GM13977 (cell line): ENCODE results near the gene CEP162.
"Not testable (repeated sequence)": the region's sequence is repeated elsewhere in the genome, so short reads cannot be mapped to it uniquely, and the experiment has no call there.

Source experiments
- DNase-seq: peaks from one replicate; pipeline ENCODE4 v3.0.0; 2012; ENCODE audit warnings: low spot score
- CTCF ChIP-seq: IDR thresholded peaks from 2 replicates; pipeline ENCODE4 v1.5.1; 2012; ENCODE audit warnings: mild to moderate bottlenecking, control low read depth; ENCODE audit not compliant: insufficient read depth; ENCODE audit errors: extremely low read depth, missing control alignments
- in situ Hi-C: fragments of 300-500 bp; cut with MboI; formaldehyde crosslinking; loops from one replicate; pipeline ENCODE4 v1.12.0; 2022; ENCODE audit warnings: low sequenced_read_pairs, low pct_unique_long_range_greater_than_20kb, mixed read lengths, inconsistent platforms; ENCODE audit not compliant: unreplicated experiment

Gene CEP162

DNA sequence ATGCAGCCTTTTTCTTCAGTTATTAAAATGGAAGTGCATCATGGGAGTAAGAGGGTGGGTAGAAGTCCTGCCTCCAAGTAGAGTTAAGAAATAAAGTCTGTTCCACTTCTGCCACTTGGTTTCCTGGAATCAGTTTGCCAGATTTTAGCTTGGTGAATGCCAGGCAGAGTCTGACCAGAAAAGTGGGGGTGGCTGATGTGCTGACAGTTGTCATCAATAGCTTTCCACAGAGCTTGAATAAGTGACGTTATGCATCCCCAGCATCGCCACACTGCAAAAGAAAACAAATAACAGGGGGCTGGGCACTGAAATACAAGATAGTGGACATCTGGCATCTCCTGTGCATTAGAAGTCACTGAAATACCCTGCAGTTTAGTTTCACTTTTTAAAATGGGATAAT lies 30.8 kb upstream of the CEP162 start:
- DNase-seq, result no peak
- in situ Hi-C loops, result loop anchor here (25.0 kb wide), 1 partner anchor 154 kb away; no protein-coding TSS in a partner anchor
- TF ChIP-seq CTCF, result no peak

GRCh38 chr6:84255641-84256040 lies 28.2 kb upstream of the CEP162 start:
- DNase-seq, result no peak
- in situ Hi-C loops, result loop anchor here (25.0 kb wide), 1 partner anchor 157 kb away; no protein-coding TSS in a partner anchor
- no peak for TF ChIP-seq CTCF

DNA sequence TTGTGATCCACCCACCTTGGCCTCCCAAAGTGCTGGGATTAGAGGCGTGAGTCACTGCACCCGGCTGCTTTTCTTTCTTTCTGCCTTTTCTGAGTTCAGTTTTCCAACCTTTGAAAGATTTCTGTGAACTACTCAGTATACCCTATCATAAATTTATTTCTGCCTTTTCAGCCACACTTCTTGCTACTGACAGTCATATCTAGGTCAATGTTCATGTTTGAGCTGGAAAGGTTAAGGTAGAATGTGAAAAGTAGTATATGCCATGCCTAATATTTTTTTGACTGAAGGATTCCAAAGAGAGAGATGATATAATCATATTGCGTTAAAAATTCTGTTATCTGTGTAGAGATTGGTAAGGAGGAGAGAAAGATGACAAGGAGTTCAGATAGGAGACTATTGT lies 25.9 kb upstream of the CEP162 start:
- DNase-seq, result no peak
- in situ Hi-C loops, result loop anchor here (25.0 kb wide), 1 partner anchor 159 kb away; no protein-coding TSS in a partner anchor
- TF ChIP-seq CTCF, result no peak

GRCh38 chr6:84251891-84252539 lies 24.6 kb upstream of the CEP162 start:
- DNase-seq, result no peak
- in situ Hi-C loops, result loop anchor here (25.0 kb wide), 1 partner anchor 160 kb away; no protein-coding TSS in a partner anchor
- TF ChIP-seq CTCF, result no peak

- in situ Hi-C loops, result loop anchor here (25.0 kb wide), 1 partner anchor 163 kb away; no protein-coding TSS in a partner anchor
- TF ChIP-seq CTCF, result no peak
- DNase-seq, result no peak
Observed at GRCh38 chr6:84249724-84250123, 22.3 kb upstream of the CEP162 start.

- in situ Hi-C loops, DNase-seq: not testable (repeated sequence)
Observed at GRCh38 chr6:84244416-84245081, 17.1 kb upstream of the CEP162 start.

GRCh38 chr6:84243240-84243639 lies 15.8 kb upstream of the CEP162 start:
- no peak for TF ChIP-seq CTCF
- DNase-seq, result no peak
- in situ Hi-C loops, result no loop called here
